DND-41 (cell line): ENCODE data around the gene IARS2.

Source experiments
- CTCF ChIP-seq: IDR thresholded peaks from 2 replicates; pipeline ENCODE4 v1.5.1; 2012; ENCODE audit warnings: borderline replicate concordance, low read length, moderate library complexity, mild to moderate bottlenecking; ENCODE audit not compliant: poor library complexity, severe bottlenecking; ENCODE audit errors: extremely low read depth
- EZH2 ChIP-seq: IDR thresholded peaks from 3 replicates; pipeline ENCODE4 v1.6.1; 2012; ENCODE audit warnings: borderline replicate concordance, low read depth, mild to moderate bottlenecking, moderate library complexity, low read length, inconsistent platforms; ENCODE audit not compliant: severe bottlenecking

- TF ChIP-seq CTCF (no peak), EZH2 (no peak)
These were observed 26.4 kb upstream of the IARS2 start for GRCh38 chr1:220067269-220068204.
